Glutamatergic neuron (in vitro differentiated cells): Measurements from ENCODE around the gene PI3. TPM values are rescaled to one million over a fixed set of nuclear protein-coding genes. Genes with fewer than 3 reads are reported as not detected.

Experiments used
- DNase-seq: peaks from one replicate; pipeline ENCODE4 v3.0.0; 2022
- H3K27ac Mint-ChIP-seq: one replicate; pipeline ENCODE4 v1.8.0; 2020; ENCODE audit warnings: mild to moderate bottlenecking, mixed read lengths, inconsistent platforms; ENCODE audit not compliant: unreplicated experiment
- H3K27me3 Mint-ChIP-seq: one replicate; pipeline ENCODE4 v1.8.0; 2020; ENCODE audit warnings: mild to moderate bottlenecking, moderate library complexity, mixed read lengths, inconsistent platforms; ENCODE audit not compliant: unreplicated experiment
- H3K36me3 Mint-ChIP-seq: one replicate; pipeline ENCODE4 v1.8.0; 2020; ENCODE audit warnings: mild to moderate bottlenecking, mixed read lengths, inconsistent platforms; ENCODE audit not compliant: unreplicated experiment
- H3K4me1 Mint-ChIP-seq: one replicate; pipeline ENCODE4 v1.8.0; 2020; ENCODE audit warnings: mild to moderate bottlenecking, low read depth, mixed read lengths, inconsistent platforms; ENCODE audit not compliant: unreplicated experiment
- H3K4me3 Mint-ChIP-seq: one replicate; pipeline ENCODE4 v1.8.0; 2020; ENCODE audit warnings: mild to moderate bottlenecking, mixed read lengths, inconsistent platforms; ENCODE audit not compliant: unreplicated experiment
- H3K9me3 Mint-ChIP-seq: one replicate; pipeline ENCODE4 v1.8.0; 2020; ENCODE audit warnings: mild to moderate bottlenecking, moderate library complexity, mixed read lengths, inconsistent platforms; ENCODE audit not compliant: unreplicated experiment
- CTCF ChIP-seq: fragments of 200-600 bp; sonication (generic); IDR thresholded peaks from one replicate; pipeline ENCODE4 v1.5.0; 2021; ENCODE audit not compliant: partially characterized antibody, unreplicated experiment
- total RNA-seq: library from RNA; stranded (reverse); fragmentation: NEBNext Ultra II Directional; extraction: Animal tissue kit (Norgen Biotek cat#: 25700); gene quantifications from one replicate; pipeline ENCODE4 v1.2.1, GENCODE V29; 2021; ENCODE audit not compliant: unreplicated experiment

The PI3 gene
- total RNA-seq, 1 donor from 2014 or later: not detected

GRCh38 chr20:45193331-45193730 is 18.6 kb downstream of the PI3 start:
- Mint-ChIP-seq H3K27me3 (no peaks in the 10 kb centered on the region), H3K9me3 (no peaks in the 10 kb centered on the region), H3K36me3 (no peaks in the 10 kb centered on the region), H3K4me3 (no peak overlapping the region), H3K4me1 (no peaks in the 10 kb centered on the region), H3K27ac (no peak overlapping the region)
- TF ChIP-seq CTCF: no peak
- DNase-seq: no peak

- Mint-ChIP-seq H3K36me3 (no peaks in the 10 kb centered on the region), H3K4me1 (no peaks in the 10 kb centered on the region), H3K27me3 (no peaks in the 10 kb centered on the region), H3K4me3 (no peak within 1 kb of the TSS), H3K9me3 (no peaks in the 10 kb centered on the region), H3K27ac (no peak within 1 kb of the TSS)
- no peak for DNase-seq
- TF ChIP-seq CTCF: no peak
These were observed 32.0 kb downstream of the PI3 start, which contains the start of gene SEMG1 for GRCh38 chr20:45206725-45207124. Gene SEMG1 (plus strand): TSS chr20:45207033. CDS start chr20:45207054, 21 bp downstream.

GRCh38 chr20:45209924-45210323 is 35.2 kb downstream of the PI3 start:
- no peaks in the 10 kb centered on the region for H3K27me3 Mint-ChIP-seq
- DNase-seq: no peak
- no peaks in the 10 kb centered on the region for H3K9me3 Mint-ChIP-seq
- no peak for TF ChIP-seq CTCF
- H3K4me3 Mint-ChIP-seq: no peak overlapping the region
- peaks cover 4% of the 10 kb centered on the region for H3K4me1 Mint-ChIP-seq
- H3K27ac Mint-ChIP-seq: no peak overlapping the region
- H3K36me3 Mint-ChIP-seq: no peaks in the 10 kb centered on the region

GRCh38 chr20:45211569-45212474 is 37.1 kb downstream of the PI3 start:
- H3K27me3 Mint-ChIP-seq: no peaks in the 10 kb centered on the region
- H3K4me1 Mint-ChIP-seq: peaks cover 4% of the 10 kb centered on the region
- no peaks in the 10 kb centered on the region for H3K9me3 Mint-ChIP-seq
- H3K27ac Mint-ChIP-seq: no peak overlapping the region
- no peak for DNase-seq
- no peak for TF ChIP-seq CTCF
- H3K36me3 Mint-ChIP-seq: no peaks in the 10 kb centered on the region
- no peak overlapping the region for H3K4me3 Mint-ChIP-seq

- no peaks in the 10 kb centered on the region for H3K27me3 Mint-ChIP-seq
- H3K27ac Mint-ChIP-seq: no peak overlapping the region
- H3K36me3 Mint-ChIP-seq: no peaks in the 10 kb centered on the region
- H3K9me3 Mint-ChIP-seq: no peaks in the 10 kb centered on the region
- TF ChIP-seq CTCF: no peak
- no peak overlapping the region for H3K4me3 Mint-ChIP-seq
- DNase-seq: no peak
- peaks cover 4% of the 10 kb centered on the region for H3K4me1 Mint-ChIP-seq
These were observed 38.1 kb downstream of the PI3 start for GRCh38 chr20:45212836-45213235.
